Fibroblast of mammary gland (primary cell): ENCODE data around the gene DHX40.
A peak's percentile ranks its signal among the peaks of the same experiment; 100 is the strongest.

Source experiments
- DNase-seq: peaks from one replicate; pipeline ENCODE4 v3.0.0-alpha.2; 2010; ENCODE audit warnings: low read depth
- H3K4me3 ChIP-seq: 2 replicates; pipeline ENCODE4 v1.5.1; 2011; ENCODE audit warnings: low read depth, mild to moderate bottlenecking, low read length, moderate library complexity; ENCODE audit not compliant: control insufficient read depth
- TF ChIP-seq, protein P1 (sequence below): conservative IDR thresholded peaks from 2 replicates; pipeline ENCODE4 v1.5.1; 2011; ENCODE audit warnings: low read depth, low read length, inconsistent platforms; ENCODE audit not compliant: control insufficient read depth, insufficient read depth

DHX40 gene

GRCh38 chr17:59619298-59620063, 54.1 kb downstream of the DHX40 start, which contains the start of gene CLTC:
Gene CLTC (plus strand): TSS chr17:59619895. CDS start chr17:59620132, 237 bp downstream.
- H3K4me3 ChIP-seq = peak within 1 kb of the TSS; percentile 93
- DNase-seq = peak; percentile 98
- TF ChIP-seq, protein P1, sequence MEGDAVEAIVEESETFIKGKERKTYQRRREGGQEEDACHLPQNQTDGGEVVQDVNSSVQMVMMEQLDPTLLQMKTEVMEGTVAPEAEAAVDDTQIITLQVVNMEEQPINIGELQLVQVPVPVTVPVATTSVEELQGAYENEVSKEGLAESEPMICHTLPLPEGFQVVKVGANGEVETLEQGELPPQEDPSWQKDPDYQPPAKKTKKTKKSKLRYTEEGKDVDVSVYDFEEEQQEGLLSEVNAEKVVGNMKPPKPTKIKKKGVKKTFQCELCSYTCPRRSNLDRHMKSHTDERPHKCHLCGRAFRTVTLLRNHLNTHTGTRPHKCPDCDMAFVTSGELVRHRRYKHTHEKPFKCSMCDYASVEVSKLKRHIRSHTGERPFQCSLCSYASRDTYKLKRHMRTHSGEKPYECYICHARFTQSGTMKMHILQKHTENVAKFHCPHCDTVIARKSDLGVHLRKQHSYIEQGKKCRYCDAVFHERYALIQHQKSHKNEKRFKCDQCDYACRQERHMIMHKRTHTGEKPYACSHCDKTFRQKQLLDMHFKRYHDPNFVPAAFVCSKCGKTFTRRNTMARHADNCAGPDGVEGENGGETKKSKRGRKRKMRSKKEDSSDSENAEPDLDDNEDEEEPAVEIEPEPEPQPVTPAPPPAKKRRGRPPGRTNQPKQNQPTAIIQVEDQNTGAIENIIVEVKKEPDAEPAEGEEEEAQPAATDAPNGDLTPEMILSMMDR = no peak

DNA sequence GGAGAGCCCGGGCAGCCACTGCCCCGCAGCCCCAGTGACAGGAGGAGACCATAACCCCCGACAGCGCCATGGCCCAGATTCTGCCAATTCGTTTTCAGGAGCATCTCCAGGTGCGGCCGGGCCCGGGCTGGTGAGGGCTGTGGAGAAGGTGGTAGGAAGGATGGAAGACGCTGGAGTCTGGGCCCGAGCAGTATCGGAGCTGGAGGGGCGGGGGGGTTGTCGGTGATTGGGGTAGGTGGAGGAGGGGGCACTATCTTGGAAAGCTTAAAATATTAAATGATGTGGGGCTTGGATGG, 54.6 kb downstream of the DHX40 start:
- peak overlapping the region; percentile 93 for H3K4me3 ChIP-seq
- DNase-seq = no peak
- TF ChIP-seq, protein P1 = no peak

GRCh38 chr17:59620518-59621259, 55.3 kb downstream of the DHX40 start:
- DNase-seq = no peak
- TF ChIP-seq, protein P1 = no peak
- H3K4me3 ChIP-seq = peak overlapping the region; percentile 93

DNA sequence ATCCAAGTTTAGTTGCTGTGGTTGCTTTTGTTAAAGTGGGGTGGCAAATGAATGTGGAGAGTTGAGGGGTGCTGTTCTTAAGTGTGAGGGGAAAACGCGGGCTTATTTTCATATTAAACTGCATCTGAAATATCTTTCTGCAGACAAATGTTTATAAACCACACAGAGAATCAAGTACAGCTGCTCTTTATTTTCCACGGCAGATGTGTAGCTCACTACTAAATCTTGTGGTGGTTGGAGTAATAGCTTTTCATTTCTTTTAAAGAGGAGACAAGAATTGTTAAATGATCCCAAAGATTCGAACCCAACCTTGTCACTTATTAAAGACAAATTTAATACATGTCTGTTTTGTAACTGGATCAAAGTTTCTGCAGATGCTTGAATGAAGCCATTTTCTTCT, 56.4 kb downstream of the DHX40 start:
- H3K4me3 ChIP-seq = peak overlapping the region; percentile 93
- DNase-seq = no peak
- TF ChIP-seq, protein P1 = no peak

DNA sequence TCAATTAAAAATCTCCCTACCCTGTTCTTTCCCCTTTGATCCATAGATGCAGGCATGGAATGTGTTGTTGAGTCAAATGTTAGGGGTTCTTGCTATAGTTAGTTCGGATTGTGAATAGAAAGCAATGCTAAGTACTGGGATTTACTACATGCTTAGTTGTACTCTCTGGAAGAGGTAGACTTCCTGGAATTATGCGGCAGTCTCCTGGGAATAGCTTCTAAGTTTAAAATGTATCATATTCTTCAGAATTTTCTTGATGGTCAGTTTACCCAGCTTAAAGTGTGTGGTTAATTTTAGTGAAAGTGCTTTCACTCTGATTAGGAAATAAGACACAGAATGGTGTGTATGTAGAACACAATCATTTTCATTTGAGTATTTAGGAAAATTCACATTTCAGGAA, 57.7 kb downstream of the DHX40 start:
- TF ChIP-seq, protein P1 = no peak
- H3K4me3 ChIP-seq = peak overlapping the region; percentile 93

GRCh38 chr17:59626756-59627155, 61.3 kb downstream of the DHX40 start:
- TF ChIP-seq, protein P1 = no peak
- DNase-seq = no peak
- H3K4me3 ChIP-seq = no peak overlapping the region

More for the DNA sequence above, 57.7 kb downstream of the DHX40 start:
- DNase-seq = peak; percentile 51
